GM12878 (cell line): Measurements from ENCODE around the gene DIS3L2. TPM values are rescaled to one million over a fixed set of nuclear protein-coding genes. Genes with fewer than 3 reads are reported as not detected.

Source experiments
- ATAC-seq: fragments of 200-7000 bp; cut with Tn5 transposase; 3 replicates; pipeline ENCODE4 v1.9.1; 2020; ENCODE audit warnings: mild to moderate bottlenecking, moderate library complexity
- BruUV-seq: library from RNA; stranded (reverse); fragments of 400-500 nt; replicated peaks from 2 replicates; lab custom pipeline; 2021; lab: Mats Ljungman, UMichigan
- CTCF ChIA-PET: fragments of 300-600 bp; sonication (Branson Sonifier 250); formaldehyde crosslinking; extraction: SDS; loops from one replicate; lab custom pipeline; 2021; ENCODE audit warnings: inconsistent platforms; lab: Yijun Ruan, JAX
- POLR2A ChIA-PET: fragments of 350-600 bp; formaldehyde crosslinking; extraction: SDS; loops from one replicate; lab custom pipeline; 2021; ENCODE audit warnings: inconsistent platforms; lab: Charles Lee
- RAD21 ChIA-PET: fragments of 300-600 bp; sonication (Branson Sonifier 250); formaldehyde crosslinking; loops from one replicate; lab custom pipeline; 2023; ENCODE audit warnings: antibody characterized with exemption; ENCODE audit not compliant: unreplicated experiment; lab: Charles Lee
- SMC1A ChIA-PET: fragments of 300-600 bp; sonication (Branson Sonifier 250); formaldehyde crosslinking; loops from one replicate; lab custom pipeline; 2023; ENCODE audit not compliant: unreplicated experiment, uncharacterized antibody; lab: Charles Lee
- DNase-seq: peaks from one replicate; pipeline ENCODE4 v3.0.0-alpha.2; 2011; ENCODE audit warnings: low read depth, low spot score
- FAIRE-seq: peaks from 3 replicates; lab custom pipeline; 2011; peaks lifted over from hg19 to GRCh38; lab: Jason Lieb, UNC
- H2AFZ ChIP-seq: 2 replicates; pipeline ENCODE4 v1.6.0; 2011; ENCODE audit warnings: low read depth, low read length, control low read depth; ENCODE audit not compliant: control insufficient read depth
- H3K27ac ChIP-seq: 2 replicates; pipeline ENCODE4 v1.5.1; 2011; ENCODE audit warnings: control low read depth; ENCODE audit not compliant: control insufficient read depth, insufficient read depth
- H3K27me3 ChIP-seq, 2 experiments: replicated peaks in 1 of 2; 2 replicates each; pipeline versions ENCODE4 v1.6.0 to v1.6.1; 2011; ENCODE audit warnings: low read length in 1 of 2; ENCODE audit not compliant: control insufficient read depth in 2 of 2, insufficient read depth in 2 of 2
- H3K36me3 ChIP-seq, 2 experiments: 2 replicates each; pipeline ENCODE4 v1.5.1; 2011; ENCODE audit warnings: low read length in 1 of 2; ENCODE audit not compliant: control insufficient read depth in 2 of 2, insufficient read depth in 2 of 2
- H3K4me1 ChIP-seq: 2 replicates; pipeline ENCODE4 v1.6.1; 2011; ENCODE audit warnings: mild to moderate bottlenecking, low read length, moderate library complexity, mixed read lengths; ENCODE audit not compliant: control insufficient read depth, insufficient read depth
- H3K4me2 ChIP-seq: 2 replicates; pipeline ENCODE4 v1.6.0; 2011; ENCODE audit warnings: control low read depth; ENCODE audit not compliant: control insufficient read depth, insufficient read depth
- H3K4me3 ChIP-seq: fragments of 200-600 bp; sonication (generic); 2 replicates; pipeline ENCODE4 v1.5.1; 2016
- H3K79me2 ChIP-seq: 2 replicates; pipeline ENCODE4 v1.6.0; 2011; ENCODE audit warnings: low read length; ENCODE audit not compliant: control insufficient read depth, insufficient read depth
- H3K9ac ChIP-seq: 2 replicates; pipeline ENCODE4 v1.8.0; 2011; ENCODE audit warnings: low read length, control low read depth, mixed read lengths; ENCODE audit not compliant: control insufficient read depth, insufficient read depth
- H3K9me3 ChIP-seq: replicated peaks from 3 replicates; pipeline ENCODE4 v1.5.1; 2011; ENCODE audit warnings: mild to moderate bottlenecking, low read length; ENCODE audit not compliant: control insufficient read depth, insufficient read depth
- H4K20me1 ChIP-seq: 2 replicates; pipeline ENCODE4 v1.6.0; 2011; ENCODE audit not compliant: control insufficient read depth, insufficient read depth
- IRF3 ChIP-seq: fragments of 450-650 bp; IDR thresholded peaks from 2 replicates; pipeline ENCODE4 v1.6.1; 2014; ENCODE audit warnings: mild to moderate bottlenecking
- MEF2B ChIP-seq: fragments of 450-650 bp; IDR thresholded peaks from 2 replicates; pipeline ENCODE4 v1.6.1; 2018; ENCODE audit warnings: mild to moderate bottlenecking, moderate library complexity; ENCODE audit not compliant: partially characterized antibody, poor library complexity, severe bottlenecking
- MTA3 ChIP-seq: IDR thresholded peaks from 2 replicates; pipeline ENCODE4 v1.6.1; 2012; ENCODE audit warnings: low read length, inconsistent platforms, borderline replicate concordance
- SRF ChIP-seq, 2 experiments: IDR thresholded peaks; 2 replicates each; pipeline ENCODE4 v1.6.1; 2011; ENCODE audit warnings: low read depth in 2 of 2, low read length in 2 of 2, mild to moderate bottlenecking in 1 of 2, moderate library complexity in 1 of 2
- WGBS: methylation state at CpG from one replicate; pipeline ENCODE4 v1.1.6; 2016; ENCODE audit warnings: low lambda C conversion rate; ENCODE audit not compliant: insufficient replicate concordance, insufficient coverage; ENCODE audit errors: missing lambda C conversion rate; 5-methylcytosine and 5-hydroxymethylcytosine counted together
- in situ Hi-C: fragments of 300-500 bp; cut with MboI; formaldehyde crosslinking; loops from 9 replicates; pipeline ENCODE4 v1.14.3; 2018; ENCODE audit warnings: mixed read lengths
- intact Hi-C: fragments of 100-400 bp; cut with micrococcal nuclease; formaldehyde crosslinking; loops from one replicate; pipeline ENCODE4 v1.14.2; 2022; ENCODE audit not compliant: unreplicated experiment
- polyA plus RNA-seq, 11 experiments: library from polyadenylated mRNA; depleted of rRNA in 4 of 11; unstranded in 6 of 11; stranded (reverse) in 5 of 11; fragments of >200 nt; fragmentation: Nextera tagmentation in 4 of 11; fragmentation: Illumina TruSeq in 1 of 11; extraction: Ambion mirVana in 4 of 11; extraction: Trizol in 1 of 11; gene quantifications; 1 replicate in 1 of 11; 2 replicates in 10 of 11; pipeline versions ENCODE4 v1.2.1 to v1.2.3, GENCODE V29; 2011 to 2016; ENCODE audit warnings: inconsistent platforms in 2 of 11, missing spikeins in 2 of 11, low read depth in 1 of 11
- total RNA-seq, 4 experiments: library from RNA; depleted of rRNA in 3 of 4; stranded (reverse); fragments of >200 nt in 3 of 4; fragmentation: Illumina TruSeq in 1 of 4; extraction: Trizol in 1 of 4; gene quantifications; 2 replicates each; pipeline versions ENCODE4 v1.2.1 to v1.2.3, GENCODE V29; 2013 to 2021
- TF ChIP-seq, protein P1 (sequence below): fragments of 450-650 bp; IDR thresholded peaks from 2 replicates; pipeline ENCODE4 v1.6.1; 2017; ENCODE audit warnings: mild to moderate bottlenecking, moderate library complexity

Gene DIS3L2
- total and polyA plus RNA-seq, 10 of the 15 experiments (the other 5 are each of a cell fraction or from before 2014, with no cell fraction given): 3.5 to 27.1 (median 16.0) TPM

DNA sequence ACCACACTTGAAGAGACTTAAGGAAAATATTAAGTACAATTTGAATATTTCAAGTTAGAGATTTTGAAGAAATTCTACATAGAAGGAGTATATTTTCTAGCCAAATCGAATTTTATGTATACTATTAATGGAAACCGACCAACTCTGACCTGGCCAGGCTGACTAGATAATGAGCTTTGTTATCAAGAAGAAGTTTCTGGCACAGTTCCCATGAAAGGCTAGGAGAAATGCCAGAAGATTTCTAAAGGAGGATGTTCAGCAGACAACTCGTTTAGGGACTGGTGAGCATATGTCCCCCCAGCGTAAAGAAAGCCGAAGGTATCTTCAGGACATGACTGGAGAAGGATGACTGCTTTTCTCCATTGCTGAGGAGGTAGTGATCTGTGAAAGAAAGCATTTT, 127.3 kb downstream of the DIS3L2 start:
- Histone ChIP-seq H3K79me2 (no peaks in the 10 kb centered on the region), H3K9ac (no peak overlapping the region), H3K4me3 (no peak overlapping the region), H2AFZ (no peak overlapping the region), H3K9me3 (no peaks in the 10 kb centered on the region), H4K20me1 (no peaks in the 10 kb centered on the region), H3K4me1 (no peaks in the 10 kb centered on the region), H3K27me3 (no peaks in the 10 kb centered on the region), H3K4me2 (no peak overlapping the region), H3K27ac (no peak overlapping the region), H3K36me3 (no peaks in the 10 kb centered on the region; a peak in 1 of 4 replicates)
- intact Hi-C loops (no loop called here), in situ Hi-C loops (loop anchor here (5.0 kb wide), 1 partner anchor 49 kb away; no protein-coding TSS in a partner anchor)
- no peak for FAIRE-seq
- no peak for TF ChIP-seq MEF2B
- TF ChIP-seq MTA3: no peak
- no peak for TF ChIP-seq SRF (IDR thresholded peaks at IDR 0.05; ENCODE audit: low read depth in 2 of 2, low read length in 2 of 2)
- POLR2A ChIA-PET: no interaction called here
- SMC1A ChIA-PET: no interaction called here
- WGBS: 87% methylated on average over 5 of the region's 5 CpGs
- BruUV-seq: no TSS peak
- ATAC-seq: no peak
- DNase-seq: no peak
- CTCF ChIA-PET: no interaction called here
- RAD21 ChIA-PET: no interaction called here

DNA sequence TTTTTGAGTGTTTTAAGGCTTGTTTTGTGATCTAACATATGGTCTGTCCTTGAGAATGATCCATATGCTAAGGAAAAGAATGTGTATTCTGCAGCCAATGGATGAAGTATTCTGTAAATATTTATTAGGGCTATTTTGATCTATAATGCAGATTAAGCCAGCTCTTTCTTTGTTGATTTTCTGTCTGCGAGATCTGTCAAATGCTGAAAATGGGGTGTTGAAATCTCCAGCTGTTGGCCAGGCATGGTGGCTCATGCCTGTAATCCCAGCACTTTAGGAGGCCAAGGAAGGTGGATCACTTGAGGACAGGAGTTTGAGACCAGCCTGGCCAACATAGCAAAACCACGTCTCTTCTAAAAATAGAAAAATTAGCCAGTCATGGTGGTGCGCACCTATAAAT, 132.7 kb downstream of the DIS3L2 start:
- BruUV-seq: no TSS peak
- intact Hi-C loops: no loop called here
- 100% methylated on average over 3 of the region's 3 CpGs for WGBS
- Histone ChIP-seq H3K4me3 (no peak overlapping the region), H3K4me1 (no peaks in the 10 kb centered on the region), H3K79me2 (no peaks in the 10 kb centered on the region), H3K4me2 (no peak overlapping the region), H3K36me3 (peaks cover 0 to 3% of the 10 kb centered on the region in 2 experiments; a peak in 2 of 4 replicates), H3K9me3 (peaks cover 4% of the 10 kb centered on the region; the same call in 2 of the 3 replicates), H3K27me3 (no peaks in the 10 kb centered on the region), H2AFZ (no peak overlapping the region), H4K20me1 (no peaks in the 10 kb centered on the region), H3K9ac (no peak overlapping the region), H3K27ac (no peak overlapping the region)
- FAIRE-seq (no peak), DNase-seq (no peak), ATAC-seq (no peak)
- ChIA-PET SMC1A (no interaction called here), POLR2A (no interaction called here), RAD21 (no interaction called here), CTCF (no interaction called here)
- TF ChIP-seq, protein P1, sequence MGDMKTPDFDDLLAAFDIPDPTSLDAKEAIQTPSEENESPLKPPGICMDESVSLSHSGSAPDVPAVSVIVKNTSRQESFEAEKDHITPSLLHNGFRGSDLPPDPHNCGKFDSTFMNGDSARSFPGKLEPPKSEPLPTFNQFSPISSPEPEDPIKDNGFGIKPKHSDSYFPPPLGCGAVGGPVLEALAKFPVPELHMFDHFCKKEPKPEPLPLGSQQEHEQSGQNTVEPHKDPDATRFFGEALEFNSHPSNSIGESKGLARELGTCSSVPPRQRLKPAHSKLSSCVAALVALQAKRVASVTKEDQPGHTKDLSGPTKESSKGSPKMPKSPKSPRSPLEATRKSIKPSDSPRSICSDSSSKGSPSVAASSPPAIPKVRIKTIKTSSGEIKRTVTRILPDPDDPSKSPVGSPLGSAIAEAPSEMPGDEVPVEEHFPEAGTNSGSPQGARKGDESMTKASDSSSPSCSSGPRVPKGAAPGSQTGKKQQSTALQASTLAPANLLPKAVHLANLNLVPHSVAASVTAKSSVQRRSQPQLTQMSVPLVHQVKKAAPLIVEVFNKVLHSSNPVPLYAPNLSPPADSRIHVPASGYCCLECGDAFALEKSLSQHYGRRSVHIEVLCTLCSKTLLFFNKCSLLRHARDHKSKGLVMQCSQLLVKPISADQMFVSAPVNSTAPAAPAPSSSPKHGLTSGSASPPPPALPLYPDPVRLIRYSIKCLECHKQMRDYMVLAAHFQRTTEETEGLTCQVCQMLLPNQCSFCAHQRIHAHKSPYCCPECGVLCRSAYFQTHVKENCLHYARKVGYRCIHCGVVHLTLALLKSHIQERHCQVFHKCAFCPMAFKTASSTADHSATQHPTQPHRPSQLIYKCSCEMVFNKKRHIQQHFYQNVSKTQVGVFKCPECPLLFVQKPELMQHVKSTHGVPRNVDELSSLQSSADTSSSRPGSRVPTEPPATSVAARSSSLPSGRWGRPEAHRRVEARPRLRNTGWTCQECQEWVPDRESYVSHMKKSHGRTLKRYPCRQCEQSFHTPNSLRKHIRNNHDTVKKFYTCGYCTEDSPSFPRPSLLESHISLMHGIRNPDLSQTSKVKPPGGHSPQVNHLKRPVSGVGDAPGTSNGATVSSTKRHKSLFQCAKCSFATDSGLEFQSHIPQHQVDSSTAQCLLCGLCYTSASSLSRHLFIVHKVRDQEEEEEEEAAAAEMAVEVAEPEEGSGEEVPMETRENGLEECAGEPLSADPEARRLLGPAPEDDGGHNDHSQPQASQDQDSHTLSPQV: no peak
- no peak for TF ChIP-seq IRF3
- in situ Hi-C loops: no loop called here
